SHP77 (cell line): ENCODE results near the gene SEMA5A.

Experiments used
- DNase-seq, 2 experiments: peaks; one replicate each; lab custom pipeline; 2025; lab: John Stamatoyannopoulos, UW

SEMA5A gene

DNA sequence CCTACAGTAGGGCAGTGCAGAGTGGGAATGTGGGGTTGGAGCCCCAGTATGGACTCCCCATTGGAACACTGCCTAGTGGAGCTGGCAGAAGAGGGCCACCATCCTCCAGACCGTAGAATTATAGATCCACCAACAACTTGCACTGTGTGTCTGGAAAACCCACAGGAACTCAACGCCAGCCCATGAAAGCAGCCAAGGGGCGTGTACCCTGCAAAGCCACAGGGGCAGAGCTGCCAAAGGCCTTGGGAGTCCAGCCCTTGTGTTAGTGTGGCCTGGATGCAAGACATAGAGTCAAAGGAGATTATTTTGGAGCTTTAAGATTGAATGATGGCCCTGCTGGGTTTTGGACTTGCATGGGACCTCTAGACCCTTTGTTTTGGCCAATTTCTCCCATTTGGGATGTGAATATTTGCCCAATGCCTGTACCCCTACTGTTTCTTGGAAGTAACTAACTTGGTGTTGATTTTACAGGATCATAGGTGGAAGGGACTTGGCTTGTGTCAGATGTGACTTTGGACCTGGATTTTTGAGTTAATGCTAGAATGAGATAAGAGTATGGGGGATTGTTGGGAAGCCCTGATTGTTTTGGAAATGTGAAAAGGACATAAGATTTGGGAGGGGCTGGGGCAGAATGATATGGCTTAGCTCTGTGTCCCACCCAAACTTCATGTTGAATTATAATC, 266.8 kb downstream of the SEMA5A start:
- no peak for DNase-seq

DNA sequence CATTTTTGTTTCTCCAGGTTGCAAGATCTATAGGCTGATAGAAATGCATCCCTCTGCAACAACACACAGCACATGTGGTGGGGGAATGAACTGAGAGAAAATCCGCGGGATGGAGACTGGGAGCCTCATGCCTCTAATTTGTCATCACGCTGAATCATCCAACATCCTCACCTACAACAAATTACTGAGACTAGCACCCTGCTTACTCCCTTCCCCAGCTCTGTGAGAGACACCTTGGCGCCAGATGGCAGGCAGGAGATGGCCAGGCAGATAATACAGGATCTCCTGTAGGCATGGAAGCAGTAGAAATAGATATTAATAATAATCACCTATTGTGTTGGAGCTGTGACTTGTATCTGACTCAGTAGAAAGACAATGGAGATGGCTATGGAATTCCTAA, 276.9 kb downstream of the SEMA5A start:
- DNase-seq: no peak

DNA sequence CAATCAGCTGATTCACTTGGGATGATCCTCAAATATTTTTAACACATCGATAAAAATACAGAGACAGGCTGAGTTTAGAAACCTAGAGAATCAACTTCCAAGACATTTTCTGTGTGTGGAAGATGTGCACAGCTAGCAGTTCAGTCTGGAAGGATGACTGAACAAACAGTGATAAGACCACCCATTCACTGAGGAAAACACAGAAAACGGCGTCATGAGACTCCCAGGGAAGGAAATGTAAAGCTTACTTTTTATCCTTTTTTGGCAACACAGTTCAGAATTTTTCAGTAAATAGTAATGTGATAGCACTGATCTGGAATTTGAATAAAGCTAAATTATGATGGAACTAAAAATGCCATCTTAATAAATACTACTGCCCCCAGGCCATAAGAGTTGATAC, 277.6 kb downstream of the SEMA5A start:
- no peak for DNase-seq

GRCh38 chr5:9265441-9266287, 280.2 kb downstream of the SEMA5A start:
- DNase-seq: no peak

DNA sequence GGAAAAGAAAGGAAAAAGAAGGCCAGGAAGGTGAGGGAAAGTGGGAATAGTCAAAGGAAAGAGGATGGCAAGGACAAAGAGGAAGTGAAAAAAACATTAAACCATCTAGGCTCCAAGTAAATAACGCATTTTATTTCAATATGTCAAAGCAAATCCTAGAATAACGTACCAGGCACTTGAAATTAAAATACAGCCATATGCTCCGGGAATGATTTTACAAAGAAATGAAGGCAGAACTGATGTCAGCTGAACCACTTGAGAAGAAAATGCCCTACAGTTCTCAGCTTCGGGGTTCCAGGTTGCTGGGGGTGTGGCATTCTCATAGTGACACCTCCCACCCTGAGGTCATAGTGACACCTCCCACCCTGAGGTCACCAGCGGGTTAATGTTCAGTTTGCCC, 281.6 kb downstream of the SEMA5A start:
- DNase-seq: no peak

GRCh38 chr5:9263656-9264055, 282.2 kb downstream of the SEMA5A start:
- DNase-seq: no peak

DNA sequence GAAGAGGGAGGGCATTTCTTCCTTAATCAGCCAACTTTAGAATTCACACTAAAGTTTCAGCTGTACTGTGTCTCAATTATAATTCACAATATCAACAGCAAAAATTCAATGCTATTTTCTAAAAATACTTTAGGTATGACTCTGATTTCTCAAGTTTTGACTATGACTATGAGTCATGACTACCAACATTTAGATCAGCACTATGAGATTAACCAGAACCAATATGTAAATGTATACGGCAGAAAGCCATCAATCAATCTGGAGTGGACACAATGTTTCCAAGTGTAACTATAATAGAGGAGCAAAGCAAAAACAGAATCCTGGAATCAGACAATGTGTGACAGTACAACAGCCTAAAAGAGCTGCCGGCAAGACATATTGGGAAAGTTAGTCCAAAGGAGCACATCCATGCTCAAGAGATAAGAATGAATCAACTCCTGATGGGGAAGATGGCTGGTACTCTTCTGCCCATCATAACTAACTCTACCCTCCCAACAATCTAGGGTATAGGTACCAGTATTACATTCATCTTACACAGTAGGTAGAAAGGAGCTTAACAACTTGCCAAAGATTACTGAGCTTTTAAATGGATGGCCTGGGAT, 294.4 kb downstream of the SEMA5A start:
- no peak for DNase-seq

GRCh38 chr5:9249231-9249630, 296.6 kb downstream of the SEMA5A start:
- no peak for DNase-seq

GRCh38 chr5:9245071-9245470, 300.8 kb downstream of the SEMA5A start:
- DNase-seq: no peak

- no peak for DNase-seq
These were observed 301.5 kb downstream of the SEMA5A start for GRCh38 chr5:9244417-9244816.

- no peak for DNase-seq
These were observed 304.2 kb downstream of the SEMA5A start for GRCh38 chr5:9241479-9242305.

GRCh38 chr5:9240431-9240830, 305.4 kb downstream of the SEMA5A start:
- no peak for DNase-seq

GRCh38 chr5:9239626-9240025, 306.2 kb downstream of the SEMA5A start:
- no peak for DNase-seq

DNA sequence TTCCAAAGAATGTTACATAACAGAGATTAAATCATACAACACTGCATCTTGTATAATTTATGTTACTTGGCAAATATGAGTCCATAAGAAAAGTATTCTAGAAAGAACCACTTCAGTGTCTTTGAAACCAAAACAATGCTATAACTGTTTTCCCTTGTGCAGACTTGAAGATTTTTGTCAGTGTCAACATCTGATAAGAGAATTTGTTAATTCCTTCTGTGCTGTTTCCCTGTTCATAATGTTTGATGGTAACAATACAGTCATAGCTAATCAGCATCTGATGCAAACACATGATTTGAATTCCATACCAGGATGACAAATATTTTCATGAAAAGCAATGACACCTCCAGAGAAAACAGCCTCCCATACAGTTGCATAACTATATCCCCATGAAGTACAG, 306.8 kb downstream of the SEMA5A start:
- DNase-seq: no peak

- no peak for DNase-seq
These were observed 312.2 kb downstream of the SEMA5A start for GRCh38 chr5:9233712-9234111.

- DNase-seq: no peak
These were observed 312.8 kb downstream of the SEMA5A start for GRCh38 chr5:9233035-9233434.

- no peak for DNase-seq
These were observed 314.0 kb downstream of the SEMA5A start for GRCh38 chr5:9231842-9232241.

DNA sequence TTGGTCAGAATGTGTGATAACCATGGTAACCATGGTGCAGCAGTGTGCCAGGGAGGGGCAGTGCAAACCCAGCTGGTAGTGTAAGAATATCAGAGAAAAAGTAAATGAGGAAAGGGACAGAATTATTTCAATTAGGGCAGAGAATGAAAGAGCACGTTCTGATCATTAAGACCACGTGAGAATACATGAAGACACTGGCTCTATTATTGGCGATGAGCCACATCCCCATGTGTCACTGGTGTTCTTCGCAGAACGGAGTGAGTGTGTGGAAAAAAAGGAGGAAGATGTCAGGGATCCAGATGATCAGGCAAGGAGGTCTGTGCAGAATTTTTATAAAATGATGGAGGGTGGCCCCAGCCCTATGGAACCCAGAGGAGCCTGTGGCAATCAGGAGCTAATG, 315.5 kb downstream of the SEMA5A start:
- DNase-seq: no peak

GRCh38 chr5:9226016-9226536, 319.8 kb downstream of the SEMA5A start:
- DNase-seq: no peak

GRCh38 chr5:9222054-9222976, 323.6 kb downstream of the SEMA5A start:
- DNase-seq: no peak

DNA sequence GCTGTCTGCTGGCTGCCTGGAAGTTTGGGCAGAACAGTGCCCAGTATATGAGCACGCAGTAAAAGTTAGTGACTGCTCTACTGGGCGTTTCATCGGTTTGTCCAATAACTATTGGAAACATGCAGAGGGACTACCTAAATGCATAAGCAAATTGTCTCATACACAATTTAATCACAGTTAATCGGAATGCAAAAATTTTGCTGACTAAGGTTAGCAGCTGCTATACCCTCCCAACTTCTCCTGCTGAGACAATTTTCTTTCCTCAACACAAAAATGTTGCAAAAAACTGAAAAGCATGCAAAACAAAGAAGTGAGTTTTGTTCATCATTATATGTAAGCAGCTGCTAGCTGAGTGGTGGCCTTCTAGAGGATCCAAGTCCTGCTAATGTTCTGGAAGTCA, 327.5 kb downstream of the SEMA5A start:
- no peak for DNase-seq
